ENCODE results near the gene ANGPTL8. TPM values are rescaled to one million over a fixed set of nuclear protein-coding genes. Genes with fewer than 3 reads are reported as not detected.

Gene ANGPTL8
- total RNA-seq, 2 donors from 2014 or later: not detected

- ATAC-seq (ENCODE audit: insufficient number of reproducible peaks, low FRiP score, low read depth) (no peak), DNase-seq (ENCODE audit: low spot score) (no peak)
- no peaks in the 10 kb centered on the region for H3K9me3 ChIP-seq
- H3K27ac ChIP-seq: no peak overlapping the region
- TF ChIP-seq CTCF (IDR thresholded peaks at IDR 0.05): no peak
- no peak overlapping the region for H3K4me3 ChIP-seq
- H3K36me3 ChIP-seq: no peaks in the 10 kb centered on the region
- no peaks in the 10 kb centered on the region for H3K27me3 ChIP-seq (replicated peaks; ENCODE audit: insufficient read depth)
- H3K4me1 ChIP-seq (ENCODE audit: control insufficient read depth in 1 of 2, low read depth in 2 of 2): peaks cover 0 to 5% of the 10 kb centered on the region in 2 donors
Observed at GRCh38 chr19:11290256-11290655, 50.8 kb downstream of the ANGPTL8 start.

DNA sequence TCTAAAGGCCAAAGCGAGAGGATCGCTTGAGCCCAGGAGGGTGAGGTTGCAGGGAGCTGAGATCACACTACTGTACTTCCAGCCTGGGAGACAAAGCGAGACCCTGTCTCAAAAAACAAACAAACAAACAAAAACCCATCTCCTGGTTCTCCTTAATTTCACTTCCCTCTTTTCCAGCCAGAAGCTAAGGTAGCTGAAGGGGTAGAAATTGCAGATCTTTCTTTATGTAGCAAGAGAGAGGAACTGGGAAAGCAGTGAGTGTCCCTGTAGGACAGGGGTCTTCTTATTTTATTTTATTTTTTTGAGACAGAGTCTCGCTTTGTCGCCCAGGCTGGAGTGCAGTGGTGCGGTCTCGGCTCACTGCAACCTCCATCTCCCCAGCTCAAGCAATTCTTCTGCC, 52.0 kb downstream of the ANGPTL8 start:
- Histone ChIP-seq H3K4me3 (no peak overlapping the region), H3K4me1 (ENCODE audit: control insufficient read depth in 1 of 2, low read depth in 2 of 2) (peaks cover 0 to 9% of the 10 kb centered on the region in 2 donors), H3K36me3 (no peaks in the 10 kb centered on the region), H3K9me3 (no peaks in the 10 kb centered on the region), H3K27ac (no peak overlapping the region), H3K27me3 (replicated peaks; ENCODE audit: insufficient read depth) (no peaks in the 10 kb centered on the region)
- DNase-seq (ENCODE audit: low spot score): no peak
- no peak for ATAC-seq (ENCODE audit: insufficient number of reproducible peaks, low FRiP score, low read depth)
- no peak for TF ChIP-seq CTCF (IDR thresholded peaks at IDR 0.05)

Other genes with a start within 250 kb of the ANGPTL8 start
- gene LDLR, start 150.2 kb upstream of the ANGPTL8 start, total RNA-seq: 100 to 1,000 TPM in 1 of 2 donors, 10 to 100 TPM in 1; 39.8 to 108 TPM
- 1 to 10 TPM; 2.4 to 4.7 TPM for gene SPC24, start 83.8 kb upstream of the ANGPTL8 start, total RNA-seq
- 100 to 1,000 TPM; 647 to 689 TPM for gene KANK2, start 42.1 kb upstream of the ANGPTL8 start, total RNA-seq
- gene DOCK6, start 22.9 kb downstream of the ANGPTL8 start, total RNA-seq: 10 to 100 TPM; 30.5 to 49.3 TPM
- gene TSPAN16, start 56.5 kb downstream of the ANGPTL8 start, total RNA-seq: not detected
- 10 to 100 TPM; 14.2 to 20.4 TPM for gene RAB3D, start 100.0 kb downstream of the ANGPTL8 start, total RNA-seq
- 100 to 1,000 TPM; 103 to 144 TPM for gene TMEM205, start 106.6 kb downstream of the ANGPTL8 start, total RNA-seq
- 10 to 100 TPM; 15.1 to 21.8 TPM for gene CCDC159, start 106.9 kb downstream of the ANGPTL8 start, total RNA-seq
- gene PLPPR2, start 115.8 kb downstream of the ANGPTL8 start, total RNA-seq: 10 to 100 TPM; 55.7 to 69.7 TPM
- gene SWSAP1, start 135.0 kb downstream of the ANGPTL8 start, total RNA-seq: 1 to 10 TPM; 1.2 to 1.5 TPM
- 1 to 10 TPM; 5.6 to 7.1 TPM for gene EPOR, start 144.7 kb downstream of the ANGPTL8 start, total RNA-seq
- gene RGL3, start 179.7 kb downstream of the ANGPTL8 start, total RNA-seq: 10 to 100 TPM; 43.6 to 47.4 TPM
- 1 to 10 TPM in 1 of 2 donors, under 1 TPM in 1; 0.35 to 2.0 TPM for gene ODAD3, start 195.5 kb downstream of the ANGPTL8 start, total RNA-seq
- gene PRKCSH, start 196.0 kb downstream of the ANGPTL8 start, total RNA-seq: 100 to 1,000 TPM; 121 to 123 TPM
- not detected for gene ELAVL3, start 241.4 kb downstream of the ANGPTL8 start, total RNA-seq

Data from thoracic aorta (tissue), 2 donors.